Glutamatergic neuron (in vitro differentiated cells): ENCODE results near the gene KCTD8. TPM values are rescaled to one million over a fixed set of nuclear protein-coding genes. Genes with fewer than 3 reads are reported as not detected.
"Not testable (repeated sequence)": the region's sequence is repeated elsewhere in the genome, so short reads cannot be mapped to it uniquely, and the experiment has no call there.

ENCODE experiments used
- DNase-seq: peaks from one replicate; pipeline ENCODE4 v3.0.0; 2022
- H3K27ac Mint-ChIP-seq: one replicate; pipeline ENCODE4 v1.8.0; 2020; ENCODE audit warnings: mild to moderate bottlenecking, mixed read lengths, inconsistent platforms; ENCODE audit not compliant: unreplicated experiment
- H3K27me3 Mint-ChIP-seq: one replicate; pipeline ENCODE4 v1.8.0; 2020; ENCODE audit warnings: mild to moderate bottlenecking, moderate library complexity, mixed read lengths, inconsistent platforms; ENCODE audit not compliant: unreplicated experiment
- H3K36me3 Mint-ChIP-seq: one replicate; pipeline ENCODE4 v1.8.0; 2020; ENCODE audit warnings: mild to moderate bottlenecking, mixed read lengths, inconsistent platforms; ENCODE audit not compliant: unreplicated experiment
- H3K4me1 Mint-ChIP-seq: one replicate; pipeline ENCODE4 v1.8.0; 2020; ENCODE audit warnings: mild to moderate bottlenecking, low read depth, mixed read lengths, inconsistent platforms; ENCODE audit not compliant: unreplicated experiment
- H3K4me3 Mint-ChIP-seq: one replicate; pipeline ENCODE4 v1.8.0; 2020; ENCODE audit warnings: mild to moderate bottlenecking, mixed read lengths, inconsistent platforms; ENCODE audit not compliant: unreplicated experiment
- H3K9me3 Mint-ChIP-seq: one replicate; pipeline ENCODE4 v1.8.0; 2020; ENCODE audit warnings: mild to moderate bottlenecking, moderate library complexity, mixed read lengths, inconsistent platforms; ENCODE audit not compliant: unreplicated experiment
- total RNA-seq: library from RNA; stranded (reverse); fragmentation: NEBNext Ultra II Directional; extraction: Animal tissue kit (Norgen Biotek cat#: 25700); gene quantifications from one replicate; pipeline ENCODE4 v1.2.1, GENCODE V29; 2021; ENCODE audit not compliant: unreplicated experiment
- TF ChIP-seq, protein P1 (sequence below): fragments of 200-600 bp; sonication (generic); IDR thresholded peaks from one replicate; pipeline ENCODE4 v1.5.0; 2021; ENCODE audit not compliant: partially characterized antibody, unreplicated experiment

The KCTD8 gene
- total RNA-seq, 1 donor from 2014 or later: 23.2 TPM

GRCh38 chr4:44186096-44186849, 262.3 kb downstream of the KCTD8 start:
- peak overlapping the region; percentile 77 for H3K27ac Mint-ChIP-seq

DNA sequence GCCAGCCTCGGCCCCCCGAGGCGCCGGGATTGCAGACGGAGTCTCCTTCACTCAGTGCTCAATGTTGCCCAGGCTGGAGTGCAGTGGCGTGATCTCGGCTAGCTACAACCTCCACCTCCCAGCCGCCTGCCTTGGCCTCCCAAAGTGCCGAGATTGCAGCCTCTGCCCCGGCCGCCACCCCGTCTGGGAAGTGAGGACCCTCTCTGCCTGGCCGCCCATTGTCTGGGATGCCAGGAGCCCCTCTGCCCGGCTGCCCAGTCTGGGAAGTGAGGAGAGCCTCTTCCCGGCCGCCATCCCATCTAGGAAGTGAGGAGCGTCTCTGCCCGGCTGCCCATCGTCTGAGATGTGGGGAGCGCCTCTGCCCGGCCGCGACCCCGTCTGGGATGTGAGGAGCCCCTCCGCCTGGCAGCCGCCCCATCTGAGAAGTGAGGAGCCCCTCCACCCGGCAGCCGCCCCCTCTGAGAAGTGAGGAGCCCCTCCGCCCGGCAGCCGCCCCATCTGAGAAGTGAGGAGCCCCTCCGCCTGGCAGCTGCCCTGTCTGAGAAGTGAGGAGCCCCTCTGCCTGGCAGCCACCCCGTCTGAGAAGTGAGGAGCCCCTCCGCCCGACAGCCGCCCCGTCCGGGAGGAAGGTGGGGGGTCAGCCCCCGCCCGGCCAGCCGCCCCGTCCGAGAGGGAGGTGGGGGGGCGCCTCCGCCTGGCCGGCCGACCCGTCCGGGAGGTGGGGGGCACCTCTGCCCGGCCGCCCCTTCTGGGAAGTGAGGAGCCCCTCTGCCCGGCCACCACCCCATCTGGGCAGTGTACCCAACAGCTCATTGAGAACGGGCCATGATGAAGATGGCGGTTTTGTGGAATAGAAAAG, 266.9 kb downstream of the KCTD8 start:
- H3K27ac Mint-ChIP-seq: peak overlapping the region; percentile 92
- not testable (repeated sequence) for H3K4me3 Mint-ChIP-seq, H3K4me1 Mint-ChIP-seq, H3K9me3 Mint-ChIP-seq, H3K36me3 Mint-ChIP-seq, DNase-seq, H3K27me3 Mint-ChIP-seq

More at GRCh38 chr4:44186096-44186849, 262.3 kb downstream of the KCTD8 start:
- TF ChIP-seq, protein P1, sequence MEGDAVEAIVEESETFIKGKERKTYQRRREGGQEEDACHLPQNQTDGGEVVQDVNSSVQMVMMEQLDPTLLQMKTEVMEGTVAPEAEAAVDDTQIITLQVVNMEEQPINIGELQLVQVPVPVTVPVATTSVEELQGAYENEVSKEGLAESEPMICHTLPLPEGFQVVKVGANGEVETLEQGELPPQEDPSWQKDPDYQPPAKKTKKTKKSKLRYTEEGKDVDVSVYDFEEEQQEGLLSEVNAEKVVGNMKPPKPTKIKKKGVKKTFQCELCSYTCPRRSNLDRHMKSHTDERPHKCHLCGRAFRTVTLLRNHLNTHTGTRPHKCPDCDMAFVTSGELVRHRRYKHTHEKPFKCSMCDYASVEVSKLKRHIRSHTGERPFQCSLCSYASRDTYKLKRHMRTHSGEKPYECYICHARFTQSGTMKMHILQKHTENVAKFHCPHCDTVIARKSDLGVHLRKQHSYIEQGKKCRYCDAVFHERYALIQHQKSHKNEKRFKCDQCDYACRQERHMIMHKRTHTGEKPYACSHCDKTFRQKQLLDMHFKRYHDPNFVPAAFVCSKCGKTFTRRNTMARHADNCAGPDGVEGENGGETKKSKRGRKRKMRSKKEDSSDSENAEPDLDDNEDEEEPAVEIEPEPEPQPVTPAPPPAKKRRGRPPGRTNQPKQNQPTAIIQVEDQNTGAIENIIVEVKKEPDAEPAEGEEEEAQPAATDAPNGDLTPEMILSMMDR: peak; percentile 18
- Mint-ChIP-seq H3K4me1 (peaks cover 9% of the 10 kb centered on the region), H3K4me3 (peak overlapping the region; percentile 35), H3K9me3 (peaks cover 8% of the 10 kb centered on the region), H3K27me3 (no peaks in the 10 kb centered on the region), H3K36me3 (no peaks in the 10 kb centered on the region)
- peak; percentile 37 for DNase-seq

GRCh38 chr4:44167766-44168165, 280.8 kb downstream of the KCTD8 start:
- H3K4me1 Mint-ChIP-seq, H3K27ac Mint-ChIP-seq, H3K4me3 Mint-ChIP-seq, H3K27me3 Mint-ChIP-seq, H3K36me3 Mint-ChIP-seq, H3K9me3 Mint-ChIP-seq: not testable (repeated sequence)
- DNase-seq: peak; percentile 20

- H3K4me1 Mint-ChIP-seq: peaks cover 2% of the 10 kb centered on the region
- TF ChIP-seq, protein P1: no peak
- H3K36me3 Mint-ChIP-seq: no peaks in the 10 kb centered on the region
- no peak overlapping the region for H3K27ac Mint-ChIP-seq
- no peaks in the 10 kb centered on the region for H3K27me3 Mint-ChIP-seq
- H3K9me3 Mint-ChIP-seq: no peaks in the 10 kb centered on the region
- no peak overlapping the region for H3K4me3 Mint-ChIP-seq
- no peak for DNase-seq
Measured at GRCh38 chr4:44165938-44166337, 282.7 kb downstream of the KCTD8 start.

- no peak overlapping the region for H3K27ac Mint-ChIP-seq
- no peak for DNase-seq
- H3K36me3 Mint-ChIP-seq: no peaks in the 10 kb centered on the region
- TF ChIP-seq, protein P1: no peak
- H3K9me3 Mint-ChIP-seq: no peaks in the 10 kb centered on the region
- H3K4me3 Mint-ChIP-seq: no peak overlapping the region
- no peaks in the 10 kb centered on the region for H3K27me3 Mint-ChIP-seq
- H3K4me1 Mint-ChIP-seq: no peaks in the 10 kb centered on the region
Measured at GRCh38 chr4:44162538-44163270, 285.9 kb downstream of the KCTD8 start.
